Measurements from ENCODE around the gene SASH3.
A peak's percentile ranks its signal among the peaks of the same experiment; 100 is the strongest.

SASH3 gene

DNA sequence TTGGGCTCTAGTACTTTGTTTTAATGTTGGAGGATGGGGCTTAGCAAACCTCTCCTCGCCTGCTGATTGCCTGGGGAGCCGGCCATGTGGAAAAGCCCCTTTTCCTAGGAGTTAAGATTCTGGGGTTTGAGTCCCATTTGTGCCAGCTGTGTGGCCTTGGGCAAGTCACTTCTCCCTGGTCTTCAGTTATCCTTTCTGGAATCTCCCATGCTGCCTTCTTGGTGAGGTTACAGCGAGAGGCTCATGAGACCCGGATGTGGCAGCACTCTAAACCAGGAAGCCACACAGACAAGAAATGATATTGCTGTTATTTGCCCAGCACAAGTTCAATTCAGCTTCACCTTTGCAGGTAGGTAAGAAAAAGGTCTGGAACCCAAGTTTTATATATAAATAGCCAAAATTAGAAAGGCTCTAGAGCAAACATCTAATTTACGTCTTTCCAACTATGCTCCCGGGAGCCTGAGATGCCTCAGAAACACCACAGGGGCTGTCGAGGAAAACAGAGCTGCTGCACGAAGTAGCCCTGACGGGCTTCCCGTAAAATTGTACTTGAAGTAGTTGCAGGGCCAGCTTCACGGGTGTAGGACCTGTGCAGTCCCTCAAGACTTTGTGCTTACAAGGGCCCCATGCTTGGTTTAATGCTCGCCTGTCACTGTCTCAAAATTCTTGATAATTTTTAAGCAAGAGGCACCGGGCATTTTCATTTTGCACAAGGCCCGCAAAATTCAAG lies 8.3 kb upstream of the SASH3 start:
- TF ChIP-seq, protein P1, sequence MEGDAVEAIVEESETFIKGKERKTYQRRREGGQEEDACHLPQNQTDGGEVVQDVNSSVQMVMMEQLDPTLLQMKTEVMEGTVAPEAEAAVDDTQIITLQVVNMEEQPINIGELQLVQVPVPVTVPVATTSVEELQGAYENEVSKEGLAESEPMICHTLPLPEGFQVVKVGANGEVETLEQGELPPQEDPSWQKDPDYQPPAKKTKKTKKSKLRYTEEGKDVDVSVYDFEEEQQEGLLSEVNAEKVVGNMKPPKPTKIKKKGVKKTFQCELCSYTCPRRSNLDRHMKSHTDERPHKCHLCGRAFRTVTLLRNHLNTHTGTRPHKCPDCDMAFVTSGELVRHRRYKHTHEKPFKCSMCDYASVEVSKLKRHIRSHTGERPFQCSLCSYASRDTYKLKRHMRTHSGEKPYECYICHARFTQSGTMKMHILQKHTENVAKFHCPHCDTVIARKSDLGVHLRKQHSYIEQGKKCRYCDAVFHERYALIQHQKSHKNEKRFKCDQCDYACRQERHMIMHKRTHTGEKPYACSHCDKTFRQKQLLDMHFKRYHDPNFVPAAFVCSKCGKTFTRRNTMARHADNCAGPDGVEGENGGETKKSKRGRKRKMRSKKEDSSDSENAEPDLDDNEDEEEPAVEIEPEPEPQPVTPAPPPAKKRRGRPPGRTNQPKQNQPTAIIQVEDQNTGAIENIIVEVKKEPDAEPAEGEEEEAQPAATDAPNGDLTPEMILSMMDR (IDR thresholded peaks at IDR 0.05; ENCODE audit: extremely low read depth, missing control alignments): no peak
- no peak for DNase-seq (ENCODE audit: low spot score)

DNA sequence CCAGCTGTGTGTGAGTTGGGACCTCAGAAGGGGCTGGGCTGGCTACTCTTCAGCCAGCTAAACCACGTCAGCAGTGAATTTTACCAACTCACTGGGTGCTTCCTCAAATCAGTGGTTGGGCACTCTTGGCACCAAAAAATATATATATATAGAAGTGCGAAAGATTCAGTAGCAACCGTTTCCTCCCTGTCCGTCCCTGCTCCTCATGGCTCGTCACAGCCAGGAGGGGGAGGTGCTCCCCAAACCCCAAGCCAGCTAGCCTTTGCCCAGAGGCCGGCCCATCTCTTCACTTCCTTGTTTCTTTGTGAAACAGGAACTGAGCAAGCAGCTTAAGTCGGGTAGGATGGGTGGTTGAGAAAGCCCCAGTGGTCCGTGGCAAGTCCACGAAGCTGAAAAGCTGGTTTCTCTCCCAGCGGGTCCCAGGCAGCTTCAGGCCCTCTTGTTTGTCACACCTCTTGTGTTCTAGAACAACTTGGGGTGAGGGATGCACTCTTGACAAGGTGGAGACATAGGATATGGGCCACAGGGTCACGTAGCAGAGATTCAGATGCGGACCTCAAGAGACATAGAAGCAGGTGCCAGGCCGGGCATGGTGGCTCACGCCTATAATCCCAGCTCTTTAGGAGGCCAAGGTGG lies 6.8 kb upstream of the SASH3 start:
- peak; percentile 44 for DNase-seq (ENCODE audit: low spot score)
- TF ChIP-seq, protein P1 (IDR thresholded peaks at IDR 0.05; ENCODE audit: extremely low read depth, missing control alignments): no peak

DNA sequence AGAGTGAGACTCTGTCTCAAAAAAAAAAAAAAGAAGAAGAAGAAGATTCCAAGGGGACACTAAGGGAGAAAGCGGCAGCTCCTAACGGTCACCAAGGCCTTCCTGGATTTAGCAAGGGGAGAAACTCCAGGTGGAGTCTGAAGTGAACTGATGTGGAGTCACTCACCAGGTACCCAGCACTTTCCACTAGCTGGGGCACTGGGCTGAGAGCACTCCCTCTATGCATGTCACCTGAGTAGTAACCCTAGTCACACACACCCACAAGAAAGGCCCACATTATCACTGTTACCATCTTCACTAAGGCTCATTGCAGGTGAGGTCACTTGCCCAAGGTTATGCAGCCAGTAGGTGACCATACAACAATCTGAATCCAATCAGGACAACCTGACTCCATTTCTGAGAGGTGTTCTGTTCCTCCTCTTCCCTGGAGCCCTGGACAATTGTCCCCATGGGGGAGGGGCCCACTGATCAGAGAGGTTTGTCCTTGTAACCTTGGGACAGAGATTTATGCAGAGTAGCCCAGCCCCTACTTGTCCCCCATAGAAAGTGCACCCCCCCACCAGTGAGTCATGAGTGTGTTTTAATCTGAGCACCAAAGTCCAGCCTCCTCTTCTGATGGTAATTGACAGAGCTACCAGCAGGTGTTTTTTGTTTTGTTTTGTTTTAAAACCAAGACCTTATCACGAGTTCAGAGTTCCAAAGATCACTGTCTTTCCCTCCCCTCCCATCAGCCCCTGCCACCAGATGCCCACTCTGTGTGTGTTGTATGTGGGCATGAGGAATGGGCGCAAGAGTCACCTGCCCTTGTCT lies 5.9 kb upstream of the SASH3 start:
- DNase-seq (ENCODE audit: low spot score): no peak
- TF ChIP-seq, protein P1 (IDR thresholded peaks at IDR 0.05; ENCODE audit: extremely low read depth, missing control alignments): no peak

DNA sequence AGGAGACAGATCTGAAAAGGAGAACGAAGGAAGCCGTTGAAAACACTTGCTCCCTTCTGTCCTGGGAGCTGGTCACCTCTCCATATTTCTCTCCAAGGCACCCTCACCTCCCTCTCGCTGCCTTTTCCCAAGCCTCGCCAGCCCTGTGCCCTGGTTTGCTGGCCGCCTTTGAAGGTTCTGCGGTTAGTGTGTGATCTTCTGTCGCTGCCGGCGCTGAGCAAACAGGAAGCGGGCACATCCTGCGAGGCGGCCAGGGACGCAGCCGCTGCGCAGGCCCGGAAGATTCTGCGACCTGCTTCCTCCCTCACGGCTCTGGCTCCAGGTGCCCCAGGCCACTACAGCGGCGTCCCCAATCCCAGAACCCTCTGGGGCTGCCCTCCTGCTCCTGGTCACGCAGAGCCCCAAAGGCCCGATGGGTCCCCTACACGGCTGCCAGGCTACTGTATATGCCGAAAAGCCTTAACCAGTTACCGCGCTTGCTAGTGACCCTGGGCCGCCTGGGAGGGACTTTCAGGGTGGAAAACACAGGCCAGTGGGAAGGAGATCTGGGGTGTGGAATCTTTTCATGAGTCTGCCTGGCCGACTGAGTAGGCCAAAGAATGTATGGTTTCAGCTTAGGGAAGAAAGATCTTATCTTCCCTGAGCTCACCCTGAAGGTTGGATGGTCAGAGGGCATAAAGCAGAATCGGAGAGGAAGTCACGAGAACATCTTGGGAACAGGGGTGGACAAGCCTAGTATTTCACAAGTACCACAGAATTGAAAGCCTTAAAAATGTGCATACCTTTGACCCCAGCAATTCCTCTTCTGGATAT lies 2.3 kb upstream of the SASH3 start:
- TF ChIP-seq, protein P1 (IDR thresholded peaks at IDR 0.05; ENCODE audit: extremely low read depth, missing control alignments): no peak
- peak; percentile 21 for DNase-seq (ENCODE audit: low spot score)

DNA sequence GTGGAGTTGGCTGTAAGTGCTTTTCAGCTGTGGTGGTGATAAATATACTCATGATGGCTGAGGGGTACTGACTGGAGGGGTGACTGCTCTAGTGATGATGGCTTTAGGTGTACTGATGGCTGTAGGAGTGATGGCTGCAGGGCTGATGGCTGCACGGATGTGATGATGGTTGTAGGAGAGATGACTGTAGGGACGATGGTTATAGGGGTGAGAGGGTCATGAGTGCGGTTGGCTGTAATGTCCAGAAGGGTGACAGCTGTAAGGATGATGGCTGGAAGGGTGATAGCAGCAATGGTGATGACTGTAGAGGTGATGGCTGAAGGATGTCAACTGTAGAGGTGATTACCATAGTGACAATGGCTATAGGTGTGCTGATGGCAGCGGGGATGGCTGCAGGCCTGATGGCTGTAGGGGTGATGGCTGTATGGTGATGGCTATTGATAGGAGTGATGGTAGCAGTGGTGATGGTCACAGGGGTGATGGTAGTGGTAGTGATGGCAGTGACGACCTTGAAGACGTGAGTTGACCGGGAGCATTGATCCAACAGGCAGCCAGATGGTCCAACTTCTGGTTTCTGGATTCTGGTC lies 570 bp upstream of the SASH3 start:
- DNase-seq (ENCODE audit: low spot score): no peak
- TF ChIP-seq, protein P1 (IDR thresholded peaks at IDR 0.05; ENCODE audit: extremely low read depth, missing control alignments): no peak

DNA sequence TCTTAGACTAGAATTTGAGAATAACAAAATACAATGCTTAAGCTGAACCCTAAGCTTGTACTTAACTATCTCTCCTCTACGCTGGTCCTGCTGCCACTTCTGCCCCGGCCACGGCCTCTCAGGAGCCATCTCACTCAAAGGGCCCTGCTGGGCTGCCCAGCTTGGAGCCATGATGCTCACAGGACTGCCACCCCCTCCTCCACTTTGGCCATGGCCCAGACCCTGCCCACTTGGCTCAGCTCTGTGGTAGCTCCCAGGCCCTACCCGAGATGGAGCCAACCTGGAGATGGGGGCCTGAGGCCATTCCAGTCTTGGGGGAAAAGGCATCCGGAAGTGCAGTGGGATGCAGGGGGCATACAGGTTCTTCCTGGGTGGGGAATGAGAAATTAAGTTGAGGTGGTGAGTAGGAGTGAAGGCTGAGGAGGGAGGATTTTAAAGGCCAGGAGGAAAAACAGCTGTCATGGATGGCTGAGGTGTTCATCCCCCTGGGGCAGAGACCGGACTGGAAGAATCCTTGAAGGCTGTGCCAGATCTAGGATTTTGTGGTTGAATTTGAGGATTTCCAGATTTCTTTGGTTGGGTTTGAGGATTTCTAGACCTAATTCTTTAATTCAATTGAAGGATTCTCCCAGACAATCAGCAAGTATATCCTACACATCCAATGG lies 824 bp downstream of the SASH3 start:
- no peak for DNase-seq (ENCODE audit: low spot score)

More for the DNA sequence above, 824 bp downstream of the SASH3 start:
- TF ChIP-seq, protein P1 (IDR thresholded peaks at IDR 0.05; ENCODE audit: extremely low read depth, missing control alignments): no peak
